K562 (cell line): ENCODE results near the gene CEACAM18. TPM values are rescaled to one million over a fixed set of nuclear protein-coding genes. Genes with fewer than 3 reads are reported as not detected.

Experiments
- CEBPB ChIP-seq: fragments of 450-650 bp; IDR thresholded peaks from 2 replicates; pipeline ENCODE4 v1.6.1; 2016; ENCODE audit warnings: missing genetic modification characterization, missing compliant biosample characterization
- CREB1 ChIP-seq, 2 experiments: sonication (generic) in 1 of 2; formaldehyde crosslinking in 1 of 2; IDR thresholded peaks; 2 replicates each; pipeline versions ENCODE4 v1.6.1 to v1.8.0; 2012 to 2022; ENCODE audit warnings: inconsistent platforms in 1 of 2, mild to moderate bottlenecking in 1 of 2, missing genetic modification reagents in 1 of 2, moderate library complexity in 1 of 2
- EP400 ChIP-seq: fragments of 450-650 bp; IDR thresholded peaks from 2 replicates; pipeline ENCODE4 v1.6.1; 2017; ENCODE audit warnings: antibody characterized with exemption, mild to moderate bottlenecking, moderate library complexity
- ETV6 ChIP-seq, 3 experiments: fragments of 150-350 bp in 1 of 3; sonication (generic) in 1 of 3; formaldehyde crosslinking in 1 of 3; IDR thresholded peaks; 2 replicates each; pipeline versions ENCODE4 v1.6.1 to v1.8.0; 2014 to 2022; ENCODE audit warnings: borderline replicate concordance in 2 of 3, low read depth in 2 of 3, antibody characterized with exemption in 1 of 3, low read length in 1 of 3, mild to moderate bottlenecking in 1 of 3, missing genetic modification reagents in 1 of 3
- GABPA ChIP-seq: fragments of 200-800 bp; sonication (Bioruptor generic); conservative IDR thresholded peaks from 2 replicates; pipeline ENCODE4 v1.6.1; 2016; ENCODE audit warnings: low read depth, missing genetic modification characterization, missing compliant biosample characterization
- GATAD2B ChIP-seq: fragments of 450-650 bp; IDR thresholded peaks from 2 replicates; pipeline ENCODE4 v1.6.1; 2017; ENCODE audit warnings: mild to moderate bottlenecking, borderline replicate concordance
- HEY1 ChIP-seq: fragments of 250-450 bp; sonication (Bioruptor Pico); IDR thresholded peaks from 2 replicates; pipeline ENCODE4 v1.5.0; 2020; ENCODE audit warnings: mild to moderate bottlenecking, moderate library complexity, borderline replicate concordance
- KHSRP ChIP-seq: fragments of 450-650 bp; IDR thresholded peaks from 2 replicates; pipeline ENCODE4 v1.6.1; 2017
- KLF1 ChIP-seq: fragments of 450-650 bp; IDR thresholded peaks from 2 replicates; pipeline ENCODE4 v1.6.1; 2016; ENCODE audit warnings: missing genetic modification characterization, missing compliant biosample characterization
- LEF1 ChIP-seq: fragments of 450-650 bp; IDR thresholded peaks from 2 replicates; pipeline ENCODE4 v1.6.1; 2016; ENCODE audit warnings: mild to moderate bottlenecking
- MBD1 ChIP-seq: fragments of 250-450 bp; sonication (Bioruptor Pico); IDR thresholded peaks from 2 replicates; pipeline ENCODE4 v1.8.0; 2022; ENCODE audit warnings: inconsistent platforms
- NR2C1 ChIP-seq, 2 experiments: fragments of 450-650 bp; IDR thresholded peaks; 2 replicates each; pipeline ENCODE4 v1.6.1; 2017; ENCODE audit warnings: mild to moderate bottlenecking in 2 of 2, antibody characterized with exemption in 1 of 2, inconsistent platforms in 1 of 2, missing compliant biosample characterization in 1 of 2, missing genetic modification characterization in 1 of 2
- NR2C2 ChIP-seq, 2 experiments: fragments of 200-800 bp in 1 of 2; sonication (Bioruptor generic) in 1 of 2; sonication (generic) in 1 of 2; formaldehyde crosslinking in 1 of 2; IDR thresholded peaks; 2 replicates each; pipeline versions ENCODE4 v1.6.1 to v1.8.0; 2016 to 2022; ENCODE audit warnings: mild to moderate bottlenecking in 1 of 2, missing compliant biosample characterization in 1 of 2, missing genetic modification characterization in 1 of 2, missing genetic modification reagents in 1 of 2
- RUNX1 ChIP-seq: sonication (generic); IDR thresholded peaks from 2 replicates; pipeline ENCODE4 v1.6.1; 2016; ENCODE audit warnings: antibody characterized with exemption, low read depth
- SMAD1 ChIP-seq: fragments of 150-350 bp; IDR thresholded peaks from 2 replicates; pipeline ENCODE4 v1.6.1; 2014; ENCODE audit warnings: low read length, low read depth; ENCODE audit not compliant: partially characterized antibody
- SMARCE1 ChIP-seq: fragments of 450-650 bp; IDR thresholded peaks from 2 replicates; pipeline ENCODE4 v1.7.1; 2016; ENCODE audit warnings: mild to moderate bottlenecking
- STAT5A ChIP-seq: IDR thresholded peaks from 2 replicates; pipeline ENCODE4 v1.6.1; 2012; ENCODE audit warnings: low read length, inconsistent platforms, borderline replicate concordance
- TAF1 ChIP-seq: IDR thresholded peaks from 2 replicates; pipeline ENCODE4 v1.6.1; 2011; ENCODE audit warnings: mild to moderate bottlenecking, low read length, moderate library complexity; ENCODE audit not compliant: insufficient read depth, control insufficient read depth, severe bottlenecking; ENCODE audit errors: extremely low read depth
- ZBTB7A ChIP-seq: IDR thresholded peaks from 2 replicates; pipeline ENCODE4 v1.6.1; 2011; ENCODE audit warnings: low read depth, mild to moderate bottlenecking, low read length, moderate library complexity, borderline replicate concordance; ENCODE audit not compliant: control insufficient read depth
- ZNF766 ChIP-seq: fragments of 200-800 bp; sonication (Bioruptor generic); conservative IDR thresholded peaks from 2 replicates; pipeline ENCODE4 v1.6.1; 2016; ENCODE audit warnings: missing genetic modification characterization, missing compliant biosample characterization
- polyA plus RNA-seq, 8 experiments: library from polyadenylated mRNA; depleted of rRNA in 4 of 8; stranded (reverse) in 5 of 8; unstranded in 3 of 8; fragments of >200 nt; fragmentation: Nextera tagmentation in 2 of 8; fragmentation: Illumina TruSeq in 1 of 8; extraction: Ambion mirVana in 2 of 8; extraction: Trizol in 1 of 8; gene quantifications; 2 replicates each; pipeline versions ENCODE4 v1.2.1 to v1.2.3, GENCODE V29; 2011 to 2014; ENCODE audit warnings: inconsistent platforms in 1 of 8, missing spikeins in 1 of 8
- total RNA-seq, 7 experiments: library from RNA; depleted of rRNA in 6 of 7; stranded (reverse); fragments of >200 nt in 6 of 7; fragmentation: Illumina TruSeq in 2 of 7; extraction: Trizol in 2 of 7; gene quantifications; 2 replicates each; pipeline versions ENCODE4 v1.2.1 to v1.2.3, GENCODE V29; 2011 to 2021; ENCODE audit warnings: low replicate concordance in 1 of 7
- TF ChIP-seq, protein P1 (sequence below), 2 experiments: fragments of 450-650 bp in 1 of 2; sonication (generic) in 1 of 2; formaldehyde crosslinking in 1 of 2; IDR thresholded peaks in 1 of 2; conservative IDR thresholded peaks in 1 of 2; 2 replicates each; pipeline versions ENCODE4 v1.6.1 to v1.8.1; 2016 to 2023; ENCODE audit warnings: mild to moderate bottlenecking in 2 of 2, moderate library complexity in 2 of 2, inconsistent platforms in 1 of 2, missing genetic modification reagents in 1 of 2
- TF ChIP-seq, protein P2 (sequence below): fragments of 450-650 bp; IDR thresholded peaks from 2 replicates; pipeline ENCODE4 v1.6.1; 2016; ENCODE audit warnings: antibody characterized with exemption

The CEACAM18 gene
- total and polyA plus RNA-seq, 9 of the 15 experiments (the other 6 are each of a cell fraction or from before 2014, with no cell fraction given) = 0.08 to 0.24 (median 0.15) TPM; not detected in 3

GRCh38 chr19:51508059-51508733 is 29.9 kb downstream of the CEACAM18 start (continued):
- TF ChIP-seq ETV6 (IDR thresholded peaks at IDR 0.05; ENCODE audit: borderline replicate concordance in 1 of 2, low read depth in 2 of 2, low read length in 1 of 2) (peak in 1 of 2 experiments; percentile 78; a peak in 1 of 4 replicates), ETV6 (CRISPR knock-in tag; IDR thresholded peaks at IDR 0.05; ENCODE audit: borderline replicate concordance) (no peak), ZBTB7A (peak; percentile 94), CEBPB (tag) (peak; percentile 63), MBD1 (CRISPR knock-in tag) (no peak), SMARCE1 (peak; percentile 96), GABPA (tag) (peak; percentile 31; the same call in 1 of the 2 replicates), SMAD1 (peak; percentile 89), STAT5A (peak; percentile 96), KHSRP (peak; percentile 51; the same call in 1 of the 2 replicates), HEY1 (CRISPR knock-in tag) (no peak), CREB1 (IDR thresholded peaks at IDR 0.05) (no peak; the same call in 1 of the 2 replicates), CREB1 (CRISPR knock-in tag; IDR thresholded peaks at IDR 0.05) (no peak), TAF1 (peak; percentile 37), GATAD2B (peak; percentile 58), EP400 (peak; percentile 59; the same call in 1 of the 2 replicates), KLF1 (tag) (no peak), RUNX1 (peak; percentile 90), NR2C1 (IDR thresholded peaks at IDR 0.05) (peak; percentile 37; the same call in 1 of the 2 replicates), NR2C1 (tag; IDR thresholded peaks at IDR 0.05) (no peak), LEF1 (peak; percentile 93), ZNF766 (CRISPR knock-in tag) (peak; percentile 79), NR2C2 (CRISPR knock-in tag; IDR thresholded peaks at IDR 0.05) (no peak), NR2C2 (tag; IDR thresholded peaks at IDR 0.05) (peak; percentile 80)
- TF ChIP-seq, protein P1, sequence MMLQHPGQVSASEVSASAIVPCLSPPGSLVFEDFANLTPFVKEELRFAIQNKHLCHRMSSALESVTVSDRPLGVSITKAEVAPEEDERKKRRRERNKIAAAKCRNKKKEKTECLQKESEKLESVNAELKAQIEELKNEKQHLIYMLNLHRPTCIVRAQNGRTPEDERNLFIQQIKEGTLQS (IDR thresholded peaks at IDR 0.05) = peak; percentile 36; the same call in 1 of the 2 replicates
- TF ChIP-seq, protein P1 (CRISPR knock-in tag; conservative IDR thresholded peaks at IDR 0.05) = no peak
- TF ChIP-seq, protein P2, sequence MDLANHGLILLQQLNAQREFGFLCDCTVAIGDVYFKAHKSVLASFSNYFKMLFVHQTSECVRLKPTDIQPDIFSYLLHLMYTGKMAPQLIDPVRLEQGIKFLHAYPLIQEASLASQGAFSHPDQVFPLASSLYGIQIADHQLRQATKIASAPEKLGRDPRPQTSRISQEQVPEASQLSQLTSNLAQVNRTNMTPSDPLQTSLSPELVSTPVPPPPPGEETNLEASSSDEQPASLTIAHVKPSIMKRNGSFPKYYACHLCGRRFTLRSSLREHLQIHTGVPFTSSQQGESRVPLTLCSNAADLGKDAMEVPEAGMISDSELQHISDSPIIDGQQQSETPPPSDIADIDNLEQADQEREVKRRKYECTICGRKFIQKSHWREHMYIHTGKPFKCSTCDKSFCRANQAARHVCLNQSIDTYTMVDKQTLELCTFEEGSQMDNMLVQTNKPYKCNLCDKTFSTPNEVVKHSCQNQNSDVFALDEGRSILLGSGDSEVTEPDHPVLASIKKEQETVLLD = 0 out of 2 replicates have a peak, but pooled peaks have one; percentile 79
